Mucosa of descending colon (tissue), 3 donors: ENCODE results near the gene CAPS. TPM values are rescaled to one million over a fixed set of nuclear protein-coding genes. Genes with fewer than 3 reads are reported as not detected.

Experiments used
- ATAC-seq: fragments of 200-7000 bp; cut with Tn5 transposase; one replicate; pipeline ENCODE4 v1.9.1; 2020; ENCODE audit warnings: mild to moderate bottlenecking, moderate library complexity
- DNase-seq, 3 donors: peaks; one replicate each; pipeline ENCODE4 v3.0.0-alpha.2; 2020
- H3K36me3 ChIP-seq: fragments of 200-600 bp; one replicate; pipeline ENCODE4 v1.8.0; 2021; ENCODE audit warnings: low read depth, mild to moderate bottlenecking
- H3K4me1 ChIP-seq: fragments of 200-600 bp; one replicate; pipeline ENCODE4 v1.8.0; 2021; ENCODE audit warnings: low read depth, mild to moderate bottlenecking
- H3K4me3 ChIP-seq: fragments of 200-600 bp; one replicate; pipeline ENCODE4 v1.8.0; 2021; ENCODE audit warnings: mild to moderate bottlenecking
- H3K9me3 ChIP-seq: fragments of 200-600 bp; one replicate; pipeline ENCODE4 v1.8.0; 2021; ENCODE audit warnings: mild to moderate bottlenecking
- CTCF ChIP-seq: fragments of 200-600 bp; IDR thresholded peaks from one replicate; pipeline ENCODE4 v1.8.0; 2022; ENCODE audit warnings: antibody characterized with exemption, mild to moderate bottlenecking
- intact Hi-C, 2 donors: fragments of 100-400 bp; cut with DNase I in 1 of 2; cut with micrococcal nuclease in 1 of 2; formaldehyde crosslinking; loops; one replicate each; pipeline versions ENCODE4 v1.11.0 to v1.11.1; 2022; cut with DNase I, micrococcal nuclease
- total RNA-seq, 3 donors: library from RNA; stranded (reverse); fragmentation: NEBNext Ultra II Directional in 2 of 3; extraction: Animal tissue kit (Norgen Biotek cat#: 25700) in 2 of 3; gene quantifications; one replicate each; pipeline versions ENCODE4 v1.2.1 to v1.2.4, GENCODE V29; 2021 to 2023
- donor health status: DM: no; HTN: no; CAD: no; lungs with moderate emphysema.
- donor health status: DM: no; HTN: no; CAD: no.
- donor health status: DM: no; HTN: yes; CAD: no.

The CAPS gene
- total RNA-seq, 3 donors from 2014 or later: 9.5 to 20.2 (median 16.4) TPM

GRCh38 chr19:5894704-5895349 is 19.2 kb upstream of the CAPS start:
- Histone ChIP-seq H3K36me3 (no peaks in the 10 kb centered on the region), H3K4me3 (no peak overlapping the region), H3K4me1 (no peaks in the 10 kb centered on the region), H3K9me3 (no peaks in the 10 kb centered on the region)
- intact Hi-C loops: loop anchor here (5.0 to 10.0 kb wide), 2 partner anchors 80 to 93 kb away; no protein-coding TSS in a partner anchor
- DNase-seq (no peak), ATAC-seq (no peak)
- TF ChIP-seq CTCF: no peak

GRCh38 chr19:5895409-5895808 is 18.6 kb upstream of the CAPS start:
- Histone ChIP-seq H3K4me1 (no peaks in the 10 kb centered on the region), H3K36me3 (no peaks in the 10 kb centered on the region), H3K4me3 (no peak overlapping the region), H3K9me3 (no peaks in the 10 kb centered on the region)
- TF ChIP-seq CTCF: no peak
- intact Hi-C loops: loop anchor here in 1 of 2 donors (10.0 kb wide), 1 partner anchor 81 kb away; no protein-coding TSS in a partner anchor
- ATAC-seq (no peak), DNase-seq (no peak)

- Histone ChIP-seq H3K4me1 (no peaks in the 10 kb centered on the region), H3K9me3 (no peaks in the 10 kb centered on the region), H3K4me3 (no peak overlapping the region), H3K36me3 (no peaks in the 10 kb centered on the region)
- intact Hi-C loops: loop anchor here in 1 of 2 donors (10.0 kb wide), 1 partner anchor 81 kb away; no protein-coding TSS in a partner anchor
- no peak for TF ChIP-seq CTCF
- ATAC-seq (no peak), DNase-seq (no peak)
Observed at GRCh38 chr19:5895890-5896289, 18.2 kb upstream of the CAPS start.

GRCh38 chr19:5896365-5897076 is 17.5 kb upstream of the CAPS start:
- H3K4me1 ChIP-seq: peaks cover 2% of the 10 kb centered on the region
- ATAC-seq (no peak), DNase-seq (no peak)
- H3K4me3 ChIP-seq: no peak overlapping the region
- intact Hi-C loops: loop anchor here in 1 of 2 donors (10.0 kb wide), 1 partner anchor 82 kb away; no protein-coding TSS in a partner anchor
- H3K36me3 ChIP-seq: no peaks in the 10 kb centered on the region
- no peak for TF ChIP-seq CTCF
- no peaks in the 10 kb centered on the region for H3K9me3 ChIP-seq

GRCh38 chr19:5897189-5897969 is 16.7 kb upstream of the CAPS start:
- Histone ChIP-seq H3K36me3 (no peaks in the 10 kb centered on the region), H3K4me1 (peaks cover 5% of the 10 kb centered on the region), H3K9me3 (no peaks in the 10 kb centered on the region), H3K4me3 (no peak overlapping the region)
- intact Hi-C loops: loop anchor here in 1 of 2 donors (10.0 kb wide), 1 partner anchor 83 kb away; no protein-coding TSS in a partner anchor
- no peak for ATAC-seq
- no peak for DNase-seq
- no peak for TF ChIP-seq CTCF
